Left kidney (tissue), 2 donors: ENCODE data around the gene FHAD1. TPM values are rescaled to one million over a fixed set of nuclear protein-coding genes. Genes with fewer than 3 reads are reported as not detected.
"Not testable (repeated sequence)": the region's sequence is repeated elsewhere in the genome, so short reads cannot be mapped to it uniquely, and the experiment has no call there.

ENCODE experiments used
- DNase-seq: peaks from one replicate; pipeline ENCODE4 v3.0.0-alpha.2; 2013
- polyA plus RNA-seq: library from polyadenylated mRNA; unstranded; fragments of 120-200 nt; gene quantifications from one replicate; pipeline ENCODE4 v1.2.1, GENCODE V29; 2013; ENCODE audit not compliant: insufficient read length

The FHAD1 gene
- polyA plus RNA-seq, 1 donor: 3.7 TPM

DNA sequence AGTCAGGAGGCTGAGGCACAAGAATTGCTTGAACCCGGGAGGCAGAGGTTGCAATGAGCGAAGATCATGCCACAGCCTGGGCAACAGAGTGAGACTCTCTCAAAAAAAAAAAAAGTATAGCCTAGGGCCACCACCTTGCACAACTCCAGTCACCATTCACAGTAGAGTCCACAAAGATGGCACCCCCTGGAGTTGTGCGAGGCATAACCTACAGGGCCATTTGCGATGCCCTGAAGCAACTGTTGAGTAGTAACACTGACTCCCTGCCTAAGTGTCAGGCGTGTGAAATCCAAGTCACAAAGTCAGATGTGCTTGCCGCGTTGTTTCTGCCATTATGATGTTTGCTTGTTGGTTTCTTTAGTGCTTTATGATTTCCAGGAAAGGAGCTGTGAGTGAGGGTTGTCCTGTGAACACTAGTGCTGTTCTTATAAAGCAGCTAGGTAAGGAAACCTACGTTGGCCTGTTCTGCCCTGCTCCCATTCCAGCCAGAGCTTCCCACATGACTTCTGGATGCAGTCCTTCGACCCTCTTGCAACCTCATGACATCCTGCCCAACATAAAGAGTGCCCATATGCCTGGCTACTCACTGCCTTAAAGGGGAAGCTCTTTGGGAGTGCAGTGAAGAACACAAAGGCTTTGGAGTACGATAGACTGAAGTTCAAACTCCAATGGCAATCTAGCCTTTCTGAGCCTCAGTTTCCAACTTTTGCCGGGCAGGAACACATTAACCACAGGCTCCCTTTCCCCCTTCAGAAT, 29.8 kb downstream of the FHAD1 start:
- no peak for DNase-seq

DNA sequence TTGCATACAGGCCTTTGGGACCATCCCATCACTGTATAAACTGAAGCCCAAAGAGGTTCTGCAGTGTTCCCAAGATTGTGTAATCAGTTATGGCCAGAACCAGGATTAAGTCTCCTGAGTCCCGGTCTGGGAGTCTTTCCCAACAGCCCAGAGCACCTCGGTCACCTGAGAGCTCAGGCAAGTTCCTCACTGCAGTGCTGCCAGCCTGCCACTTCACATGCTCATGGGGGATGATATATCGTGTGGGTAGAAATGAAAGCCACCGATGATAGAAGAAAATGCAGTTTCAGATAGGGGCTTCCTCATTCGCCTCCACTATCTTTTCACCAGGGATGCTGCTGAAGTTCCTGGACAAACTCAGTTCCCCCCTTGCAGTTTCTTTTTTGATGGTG, 30.4 kb downstream of the FHAD1 start:
- no peak for DNase-seq

DNA sequence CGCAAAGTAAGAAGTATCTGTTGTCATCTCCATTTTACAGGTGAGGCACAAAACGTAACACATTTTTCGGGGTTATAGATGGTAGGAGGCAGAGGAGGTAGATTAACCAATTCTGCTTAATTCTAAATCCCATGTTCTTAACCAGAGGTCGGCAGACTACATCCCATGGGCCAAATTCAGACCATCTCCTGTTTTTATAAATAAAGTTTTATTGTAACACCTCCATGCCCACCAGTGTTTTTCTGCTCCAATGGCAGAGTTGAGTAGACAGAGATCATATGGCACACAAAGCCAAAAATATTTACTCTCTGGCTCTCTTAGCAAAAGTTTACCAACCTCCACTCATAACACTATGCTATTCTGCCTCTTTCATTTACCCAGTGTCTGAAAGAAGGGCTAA, 30.9 kb downstream of the FHAD1 start:
- no peak for DNase-seq

DNA sequence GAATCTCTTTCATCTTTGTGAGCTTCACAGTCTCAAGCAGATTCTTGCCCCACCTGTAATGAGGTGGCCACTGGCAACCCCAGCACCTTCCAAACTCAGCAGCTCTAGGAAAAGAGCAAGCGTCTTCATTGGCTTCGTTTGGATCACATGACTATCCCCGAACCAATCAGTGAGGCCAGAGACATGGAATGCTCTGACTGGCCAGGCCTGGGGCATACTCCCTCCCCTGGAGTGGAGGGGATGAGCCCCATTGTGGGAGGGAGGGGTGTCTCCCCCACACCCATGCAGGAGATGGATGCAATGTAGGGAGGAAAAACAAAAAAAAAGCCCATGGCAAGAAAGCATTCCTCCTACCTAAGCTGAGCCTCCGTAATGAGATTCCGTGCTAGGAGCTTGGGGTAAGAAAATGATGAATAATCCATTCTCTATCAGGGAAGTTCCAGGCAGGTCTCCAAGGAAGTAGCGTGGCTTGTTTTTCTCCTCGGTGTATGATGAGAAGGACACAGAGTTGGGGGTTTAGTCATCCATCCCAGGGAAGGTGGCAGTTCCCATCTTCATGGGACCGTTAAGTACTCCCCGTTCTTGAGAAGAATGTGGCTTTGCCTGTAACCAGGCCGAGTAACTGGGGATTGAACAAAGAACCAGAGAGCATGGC, 32.7 kb downstream of the FHAD1 start:
- no peak for DNase-seq

DNA sequence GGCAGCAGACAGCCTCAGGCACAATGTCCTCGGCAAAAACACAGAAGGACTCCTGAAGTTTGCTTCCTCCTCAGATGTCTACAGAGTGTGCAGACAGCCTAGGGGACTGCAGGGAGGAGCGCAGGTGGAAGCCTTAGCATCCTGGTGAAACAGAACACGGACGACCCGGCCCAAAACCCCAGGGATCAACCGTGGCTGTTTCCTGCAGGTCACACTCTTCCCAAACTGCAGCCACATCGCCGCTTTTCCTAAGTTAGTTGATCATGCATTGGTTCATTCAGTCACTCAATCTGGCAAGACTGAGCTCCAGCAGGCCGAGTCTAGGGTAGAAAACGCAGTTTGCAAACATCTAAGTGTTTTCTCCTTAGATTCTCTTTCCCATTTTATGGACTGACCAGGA, 33.4 kb downstream of the FHAD1 start:
- DNase-seq: no peak

DNA sequence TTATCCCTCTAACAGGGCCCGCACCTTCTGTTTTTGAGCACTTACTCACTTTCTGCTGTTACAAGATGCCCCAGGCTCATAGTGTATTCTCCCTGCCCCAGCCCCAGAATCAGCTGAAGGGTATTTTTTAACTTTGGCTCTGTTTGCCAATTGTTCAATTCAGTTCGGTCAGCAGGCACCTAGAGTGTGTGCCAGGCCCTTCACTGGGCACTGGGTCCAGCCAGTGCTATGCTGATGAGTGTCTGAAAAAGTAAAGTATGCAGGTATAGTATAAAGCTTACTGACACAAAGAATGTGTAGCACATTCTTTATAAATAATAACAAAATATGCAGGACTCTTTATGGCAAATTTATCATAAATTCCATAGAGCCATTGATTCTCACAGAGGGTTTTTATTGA, 35.0 kb downstream of the FHAD1 start:
- DNase-seq: no peak

DNA sequence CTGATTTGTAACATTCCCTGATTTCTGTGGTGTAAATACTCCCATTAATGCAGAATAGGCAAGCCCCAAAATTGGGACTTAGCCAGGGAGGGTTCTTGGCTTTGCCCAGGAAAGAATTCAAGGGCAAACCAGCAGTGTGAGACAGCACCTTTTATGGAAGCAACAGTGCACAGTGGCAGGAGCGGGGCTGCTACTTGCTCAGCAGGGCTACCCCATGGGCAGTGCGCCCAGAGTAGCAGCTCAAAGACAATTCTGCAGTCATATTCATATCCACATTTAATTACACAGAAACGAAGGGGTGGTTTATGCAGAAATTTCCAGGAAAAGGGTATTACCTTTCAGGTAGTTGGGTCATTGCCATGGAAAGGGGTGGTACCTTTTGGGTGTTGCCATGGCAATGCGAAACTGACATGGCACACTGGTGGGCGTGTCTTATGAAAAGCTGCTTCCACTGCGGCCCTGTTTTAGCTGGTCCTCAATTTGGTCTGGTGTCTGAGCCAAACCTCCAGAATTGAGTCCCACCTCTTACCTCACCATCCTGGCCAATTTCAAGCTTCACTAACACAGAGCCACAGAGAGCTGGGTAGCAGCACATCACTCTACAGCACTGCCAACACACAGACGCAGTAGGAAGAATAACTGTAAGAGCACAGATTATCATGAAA, 35.9 kb downstream of the FHAD1 start:
- DNase-seq: no peak

DNA sequence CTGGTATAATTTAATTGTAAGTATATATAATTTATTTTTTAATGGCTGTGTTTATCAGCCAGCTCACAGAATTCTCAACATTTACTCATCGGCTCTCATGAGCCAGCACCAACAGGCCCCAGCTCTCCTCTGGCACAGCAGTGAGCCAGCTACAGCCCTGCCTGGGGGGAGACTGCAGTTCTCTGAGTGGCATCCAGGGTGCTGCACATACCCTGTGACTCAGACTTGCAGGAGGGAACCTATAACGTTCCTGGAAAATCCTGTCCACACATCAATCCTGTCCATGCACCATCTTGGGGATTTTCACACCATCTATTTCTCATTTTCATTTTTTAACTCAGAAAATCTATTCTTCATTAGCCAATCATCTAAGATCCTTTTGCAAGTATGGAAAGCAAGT, 36.5 kb downstream of the FHAD1 start:
- DNase-seq: no peak

DNA sequence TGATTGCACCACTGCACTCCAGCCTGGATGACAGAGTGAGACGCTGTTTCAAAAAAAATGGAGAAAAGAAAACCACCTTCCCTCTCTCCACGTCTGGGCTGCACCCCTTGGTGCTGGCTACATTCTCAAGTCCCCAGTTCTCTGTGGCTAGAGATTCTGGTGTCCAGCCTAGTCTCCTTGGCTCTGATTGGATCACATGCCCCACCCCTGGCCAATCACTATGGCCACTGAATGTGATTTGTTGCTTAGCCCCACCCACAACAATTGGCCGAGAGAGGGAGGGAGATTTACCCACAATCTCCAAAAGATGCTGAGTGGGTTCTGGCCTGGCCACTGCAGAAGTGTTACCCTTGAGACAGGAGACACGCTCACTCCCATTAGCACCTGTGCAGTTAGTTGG, 39.4 kb downstream of the FHAD1 start:
- DNase-seq: no peak

DNA sequence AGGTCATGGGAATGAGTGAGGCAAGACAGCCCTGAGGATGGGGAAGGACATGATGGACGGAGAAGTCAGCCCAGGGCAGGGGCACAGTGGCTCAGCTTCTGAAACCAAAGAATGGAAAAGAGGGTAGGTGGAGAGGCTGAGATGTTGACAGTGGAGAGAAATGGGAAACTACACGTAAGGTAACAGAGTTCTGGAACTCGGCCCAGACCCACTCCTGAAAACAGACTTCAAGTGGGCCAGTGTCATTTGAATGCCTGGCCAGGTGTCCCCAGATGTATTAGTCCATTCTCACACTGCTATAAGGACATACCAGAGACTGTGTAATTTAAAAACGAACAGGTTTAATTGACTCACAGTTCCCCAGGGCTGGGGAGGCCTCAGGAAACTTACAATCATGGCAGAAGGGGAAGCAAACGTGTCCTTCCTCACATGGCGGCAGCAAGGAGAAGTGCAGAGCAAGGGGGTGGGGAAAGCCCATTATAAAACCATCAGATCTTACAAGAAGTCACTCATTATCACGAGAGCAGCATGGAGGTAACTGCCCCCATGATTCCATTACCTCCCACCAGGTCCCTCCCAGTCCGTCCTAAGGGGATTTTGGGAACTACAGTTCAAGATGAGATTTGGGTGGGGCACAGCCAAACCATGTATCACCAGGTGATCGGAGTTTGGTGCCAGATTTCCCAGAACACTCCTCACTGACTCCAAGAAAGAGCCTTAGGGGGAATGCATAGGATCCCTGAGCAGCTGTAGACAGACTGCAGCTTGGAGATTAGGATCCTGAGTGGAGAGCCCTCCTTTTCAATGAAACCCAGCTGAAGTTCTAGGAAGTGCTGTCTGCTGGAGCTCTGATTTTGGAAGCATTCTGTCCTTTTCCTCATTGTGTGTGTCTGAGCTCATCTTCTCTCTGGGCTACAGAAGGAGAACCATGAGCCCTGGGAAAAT, 40.3 kb downstream of the FHAD1 start:
- no peak for DNase-seq

DNA sequence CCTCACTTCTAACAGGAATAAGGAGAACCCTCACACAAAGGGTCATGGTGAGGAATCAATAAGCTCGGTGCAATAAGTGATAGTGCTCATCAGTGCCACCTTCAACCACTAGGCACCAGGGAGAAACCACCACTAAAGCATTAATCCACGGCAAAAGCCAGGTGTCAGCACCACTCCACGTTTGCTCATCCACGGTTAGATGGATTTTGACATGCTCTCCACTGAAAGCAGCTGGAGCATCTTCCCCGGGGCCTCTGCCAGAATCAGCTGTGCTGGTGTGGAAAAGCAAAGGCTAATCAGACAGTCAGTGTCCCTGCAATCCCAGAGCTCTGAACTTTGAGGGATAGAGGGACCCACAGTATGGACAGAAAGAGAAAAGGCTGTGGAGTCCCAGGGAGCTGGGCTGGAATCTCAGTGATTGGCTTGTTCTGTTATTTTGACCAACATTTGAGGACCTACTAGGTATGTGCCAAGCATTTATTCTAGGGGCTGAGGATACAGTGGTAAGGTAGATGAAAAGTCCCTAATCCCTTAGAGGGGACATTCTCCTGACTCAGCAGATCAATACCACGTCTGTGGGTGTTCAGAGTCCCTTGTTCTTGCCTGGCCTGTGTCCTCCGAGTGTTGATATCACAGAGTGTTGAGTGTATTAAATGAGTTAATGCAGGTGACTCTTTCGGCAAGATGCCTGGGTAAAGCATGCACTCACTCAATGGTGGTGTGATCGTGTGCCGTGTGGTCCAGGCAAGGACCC, 41.3 kb downstream of the FHAD1 start:
- no peak for DNase-seq

DNA sequence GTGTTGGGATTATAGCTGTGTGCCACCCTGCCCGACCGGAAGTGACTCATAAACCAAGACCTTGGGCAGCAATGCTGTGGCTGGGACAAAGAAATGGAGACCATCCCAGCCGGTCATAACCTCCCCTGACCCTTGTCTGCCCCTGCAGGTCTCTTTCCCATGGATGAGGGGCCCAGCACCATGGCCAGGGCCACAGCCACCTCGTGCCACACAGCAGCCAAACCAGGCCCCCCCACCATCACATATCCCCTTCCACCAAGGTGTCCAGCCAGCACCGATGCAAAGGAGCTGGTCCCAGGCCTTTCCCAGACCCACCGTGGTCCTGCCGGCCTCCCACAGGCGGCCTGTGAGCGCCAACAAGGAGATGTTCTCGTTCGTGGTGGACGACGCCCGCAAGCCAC, 42.2 kb downstream of the FHAD1 start:
- DNase-seq: no peak

DNA sequence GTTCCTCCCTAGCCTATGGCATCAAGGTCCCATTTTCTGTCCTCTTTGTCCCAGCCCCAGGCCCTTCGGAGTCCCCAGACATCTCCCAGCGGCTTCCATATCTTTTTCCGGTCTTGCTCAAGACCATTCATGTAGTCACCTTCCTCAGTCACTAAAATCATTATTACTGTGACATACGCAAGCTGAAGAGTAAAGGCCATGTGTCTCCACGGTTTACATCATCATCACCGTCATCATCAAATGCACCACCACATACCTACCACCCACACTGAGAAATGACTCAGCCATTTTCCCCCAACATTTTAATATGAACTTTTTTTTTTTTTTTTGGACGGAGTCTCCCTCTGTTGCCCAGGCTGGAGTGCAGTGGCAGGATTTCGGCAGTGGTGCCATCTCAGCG, 43.4 kb downstream of the FHAD1 start:
- DNase-seq: no peak

DNA sequence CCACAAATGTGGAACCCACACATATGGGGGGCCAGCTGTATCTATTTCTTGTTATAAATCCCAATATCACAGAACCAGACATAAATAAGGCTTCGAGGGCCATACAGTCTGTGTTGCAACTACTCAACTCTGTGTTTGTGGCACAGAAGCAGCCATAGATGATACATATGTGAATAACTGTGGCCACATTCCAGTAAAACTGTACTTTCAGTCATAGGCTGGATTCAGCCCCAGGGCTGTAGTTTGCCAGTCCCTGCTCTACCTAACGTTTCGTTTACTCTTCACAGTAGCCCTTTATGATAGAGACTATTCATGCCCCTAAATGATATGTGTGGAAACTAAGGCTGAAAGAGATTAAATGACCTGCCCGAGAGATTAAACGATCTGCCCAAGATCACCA, 48.7 kb downstream of the FHAD1 start:
- no peak for DNase-seq

DNA sequence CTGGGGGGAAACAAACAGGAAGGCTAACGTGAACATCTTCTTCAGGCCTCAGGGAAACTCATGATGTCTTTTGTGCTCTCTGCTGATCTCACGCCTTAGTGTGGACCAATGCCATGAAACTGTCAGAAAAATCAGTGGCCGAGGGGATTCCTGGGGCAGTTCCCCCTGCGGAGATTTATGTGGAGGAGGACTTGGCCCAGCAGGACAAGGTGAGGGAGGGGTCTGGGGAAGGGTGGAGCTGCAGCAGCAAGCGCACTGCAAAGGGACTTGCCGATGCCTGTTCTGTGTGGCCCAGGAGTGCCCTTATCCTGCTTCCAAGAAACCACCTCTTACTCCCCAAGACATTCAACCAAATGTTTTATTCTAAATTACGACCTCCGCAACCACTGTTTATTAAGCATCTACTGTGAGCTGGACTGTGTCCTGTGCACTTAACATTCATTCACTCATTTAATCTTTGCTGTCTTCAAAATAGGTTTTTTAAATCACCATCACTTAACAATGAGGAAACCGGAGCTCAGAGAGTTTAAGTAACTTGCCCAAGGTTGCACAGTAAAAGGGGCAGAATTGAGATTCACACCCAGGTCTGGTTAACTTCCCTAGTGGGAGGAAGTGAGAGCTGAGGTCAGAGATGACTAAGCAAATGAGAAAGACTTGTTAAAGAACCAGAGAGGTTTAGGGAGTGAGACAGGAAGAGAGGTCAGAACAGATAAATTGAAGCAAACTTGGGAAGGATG, 49.7 kb downstream of the FHAD1 start:
- no peak for DNase-seq

DNA sequence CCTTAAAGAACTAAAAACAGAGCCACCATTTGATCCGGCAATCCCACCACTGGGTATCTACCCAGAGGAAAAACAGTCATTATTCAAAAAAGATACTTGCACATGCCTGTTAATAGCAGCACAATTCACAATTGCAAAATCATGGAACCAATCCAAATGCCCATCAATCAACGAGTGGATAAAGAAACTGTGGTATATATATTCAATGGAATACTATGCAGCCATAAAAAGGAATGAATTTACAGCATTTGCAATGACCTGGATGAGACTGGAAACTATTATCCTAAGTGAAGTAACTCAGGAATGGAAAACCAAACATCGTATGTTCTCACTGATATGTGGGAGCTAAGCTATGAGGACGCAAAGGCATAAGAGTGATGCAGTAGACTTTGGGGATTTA, 51.0 kb downstream of the FHAD1 start:
- DNase-seq: not testable (repeated sequence)

DNA sequence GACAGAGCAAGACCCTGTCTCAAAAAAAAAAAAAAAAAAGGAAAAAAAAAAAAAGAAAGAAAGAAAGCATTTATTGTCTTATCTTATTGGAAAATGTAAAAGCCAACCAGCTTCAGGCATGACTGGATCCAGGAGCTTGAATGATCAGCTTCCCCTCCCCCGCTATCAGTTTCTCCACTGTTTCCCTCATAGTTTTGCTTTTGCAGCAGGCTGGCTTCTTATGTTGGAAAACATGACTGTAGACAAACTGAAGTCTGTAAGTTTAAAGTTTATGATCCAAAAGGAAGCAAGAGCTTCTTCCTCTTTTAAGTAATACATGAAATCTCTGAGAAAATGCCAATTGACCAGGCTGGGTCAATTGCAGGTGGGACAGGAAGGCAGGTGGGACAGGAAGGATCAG, 52.2 kb downstream of the FHAD1 start:
- DNase-seq: no peak

DNA sequence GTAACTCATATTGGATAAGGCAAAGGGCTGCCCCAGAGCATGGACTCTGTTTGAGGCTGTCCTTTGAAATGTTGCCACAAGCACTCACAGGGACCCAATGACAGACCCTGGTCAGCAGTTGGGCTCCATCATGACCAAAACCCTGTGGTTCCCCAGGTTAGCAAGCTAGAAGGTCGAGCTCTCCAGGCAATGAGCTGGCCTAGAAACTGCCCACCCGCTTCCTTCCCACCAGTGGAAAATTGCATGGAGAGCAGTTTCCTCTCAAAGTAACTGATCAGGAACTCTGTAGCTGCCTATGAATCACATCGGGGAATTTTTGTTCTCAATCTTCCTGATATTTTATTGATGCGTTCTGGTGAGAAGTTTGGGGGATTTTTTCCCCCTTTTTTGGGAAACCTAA, 52.8 kb downstream of the FHAD1 start:
- DNase-seq: no peak

DNA sequence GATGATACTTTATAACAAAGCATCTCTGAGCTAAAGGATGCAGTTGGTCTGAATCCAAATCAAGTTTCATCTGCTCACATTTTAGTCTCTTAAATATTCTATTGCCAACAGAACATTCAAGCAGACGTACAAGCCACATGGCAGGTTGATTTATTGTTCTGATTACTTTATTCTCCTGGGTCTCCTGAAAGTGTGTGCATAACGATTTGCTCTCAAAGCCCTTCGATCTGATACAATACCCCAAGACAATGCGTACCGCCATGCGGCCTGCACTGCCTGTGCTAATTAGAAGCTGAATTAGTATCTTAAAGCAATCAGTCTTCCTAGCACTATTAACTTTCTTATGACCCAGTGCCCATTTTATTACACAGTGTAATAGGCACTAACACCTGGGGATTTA, 56.9 kb downstream of the FHAD1 start:
- DNase-seq: no peak

DNA sequence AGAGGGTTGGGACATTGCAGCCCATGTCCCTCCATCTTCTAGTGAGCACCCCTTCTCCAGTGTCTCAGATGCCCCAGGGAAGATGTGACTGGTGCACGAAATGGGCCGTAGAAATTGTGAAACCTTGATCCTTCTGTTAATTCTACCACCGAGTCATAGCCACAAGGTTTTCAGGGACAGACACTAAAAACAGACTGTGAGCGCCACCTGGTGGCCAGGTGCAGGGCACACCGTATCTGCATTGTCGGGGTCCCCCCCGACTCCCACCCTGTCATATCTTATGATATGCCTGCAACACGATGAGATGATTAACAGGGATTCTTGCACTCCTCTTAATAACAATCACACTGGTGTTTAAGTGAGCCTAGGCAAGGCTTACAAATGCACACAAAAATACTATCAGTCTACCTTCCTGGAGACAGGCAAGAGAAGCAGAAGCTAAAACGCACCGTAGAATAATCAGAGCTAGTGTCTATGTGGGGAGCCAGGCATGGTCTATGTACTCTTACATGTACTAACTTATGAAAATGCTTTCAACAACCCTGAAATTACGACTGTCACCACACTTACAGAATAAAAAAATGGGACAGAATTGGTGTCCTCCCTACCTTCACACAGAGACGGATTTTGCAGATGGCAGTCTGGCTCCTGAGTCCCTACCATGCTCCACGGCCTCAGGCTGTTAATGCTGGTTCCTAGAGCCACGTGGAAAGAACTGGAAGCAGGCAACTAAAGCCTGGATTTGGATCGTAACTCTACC, 57.9 kb downstream of the FHAD1 start:
- DNase-seq: no peak
